Adrenal gland (tissue), 5 donors: Measurements from ENCODE around the gene RBM39.
"Not testable (repeated sequence)": the region's sequence is repeated elsewhere in the genome, so short reads cannot be mapped to it uniquely, and the experiment has no call there.

ENCODE experiments used
- CTCF ChIP-seq, 6 experiments: fragments of 450-650 bp in 4 of 6; fragments of 200-600 bp in 2 of 6; sonication (generic) in 1 of 6; IDR thresholded peaks; 1 replicate in 5 of 6; 2 replicates in 1 of 6; pipeline versions ENCODE4 v1.5.1 to v1.8.0; 2016 to 2021; ENCODE audit warnings: antibody characterized with exemption in 6 of 6, mild to moderate bottlenecking in 2 of 6, moderate library complexity in 1 of 6
- POLR2A ChIP-seq, 2 donors: fragments of 450-650 bp; IDR thresholded peaks; one replicate each; pipeline ENCODE4 v1.6.1; 2017; ENCODE audit warnings: antibody characterized with exemption in 2 of 2, mild to moderate bottlenecking in 2 of 2, moderate library complexity in 1 of 2
- donor health status: DM: no; HTN: no; CAD: no.

GRCh38 chr20:35705894-35706293, 36.2 kb downstream of the RBM39 start:
- not testable (repeated sequence) for TF ChIP-seq CTCF, POLR2A (IDR thresholded peaks at IDR 0.05)
